Hepatocyte (in vitro differentiated cells): ENCODE results near the gene SPRN. TPM values are rescaled to one million over a fixed set of nuclear protein-coding genes. Genes with fewer than 3 reads are reported as not detected.
A peak's percentile ranks its signal among the peaks of the same experiment; 100 is the strongest.

Source experiments
- DNase-seq: peaks from one replicate; pipeline ENCODE4 v3.0.0-alpha.2; 2016; ENCODE audit warnings: low spot score
- H2AFZ ChIP-seq: fragments of 200-600 bp; sonication (generic); 2 replicates; pipeline ENCODE4 v1.6.0; 2016; ENCODE audit warnings: antibody characterized with exemption, mild to moderate bottlenecking
- H3K27ac ChIP-seq: fragments of 200-600 bp; sonication (generic); 2 replicates; pipeline ENCODE4 v1.5.1; 2016; ENCODE audit warnings: mild to moderate bottlenecking
- H3K27me3 ChIP-seq: fragments of 200-600 bp; sonication (generic); 2 replicates; pipeline ENCODE4 v1.6.1; 2016
- H3K36me3 ChIP-seq: fragments of 200-600 bp; sonication (generic); replicated peaks from 2 replicates; pipeline ENCODE4 v1.5.1; 2016; ENCODE audit warnings: low read depth; ENCODE audit not compliant: insufficient read depth
- H3K4me1 ChIP-seq: fragments of 200-600 bp; sonication (generic); 2 replicates; pipeline ENCODE4 v1.5.1; 2016; ENCODE audit warnings: mild to moderate bottlenecking, moderate library complexity; ENCODE audit not compliant: insufficient read depth
- H3K4me2 ChIP-seq: fragments of 200-600 bp; sonication (generic); 2 replicates; pipeline ENCODE4 v1.6.0; 2016
- H3K4me3 ChIP-seq: fragments of 200-600 bp; sonication (generic); 2 replicates; pipeline ENCODE4 v1.5.1; 2016; ENCODE audit warnings: mild to moderate bottlenecking
- H3K79me2 ChIP-seq: fragments of 200-600 bp; sonication (generic); 2 replicates; pipeline ENCODE4 v1.6.0; 2017; ENCODE audit warnings: mild to moderate bottlenecking
- H3K9me2 ChIP-seq: fragments of 200-600 bp; sonication (generic); replicated peaks from 2 replicates; pipeline ENCODE4 v1.6.0; 2017; ENCODE audit warnings: mild to moderate bottlenecking; ENCODE audit not compliant: insufficient read depth
- H3K9me3 ChIP-seq: fragments of 200-600 bp; sonication (generic); 2 replicates; pipeline ENCODE4 v1.5.1; 2016; ENCODE audit warnings: low read depth, mild to moderate bottlenecking
- H4K20me1 ChIP-seq: fragments of 200-600 bp; sonication (generic); 2 replicates; pipeline ENCODE4 v1.6.0; 2016; ENCODE audit warnings: mild to moderate bottlenecking; ENCODE audit not compliant: insufficient read depth, poor library complexity, severe bottlenecking
- EZH2 ChIP-seq: fragments of 200-600 bp; sonication (generic); IDR thresholded peaks from 2 replicates; pipeline ENCODE4 v1.6.1; 2016; ENCODE audit warnings: antibody characterized with exemption, mild to moderate bottlenecking, borderline replicate concordance
- EZH2phosphoT487 ChIP-seq: fragments of 200-600 bp; sonication (generic); IDR thresholded peaks from one replicate; pipeline ENCODE4 v1.6.1; 2018; ENCODE audit warnings: antibody characterized with exemption, mild to moderate bottlenecking, low read depth, moderate library complexity; ENCODE audit not compliant: unreplicated experiment, severe bottlenecking
- WGBS: methylation state at CpG from one replicate; pipeline ENCODE4 v1.1.6; 2016; ENCODE audit warnings: low lambda C conversion rate; ENCODE audit errors: missing lambda C conversion rate; 5-methylcytosine and 5-hydroxymethylcytosine counted together
- microRNA-seq: library from miRNA; unstranded; fragments of <30 nt; microRNA quantifications from one replicate; pipeline ENCODE4, GENCODE V29; 2017
- polyA plus RNA-seq: library from polyadenylated mRNA; unstranded; fragments of >200 nt; fragmentation: Nextera tagmentation; extraction: Ambion mirVana; gene quantifications from 2 replicates; pipeline ENCODE4 v1.2.1, GENCODE V29; 2016
- small RNA-seq: library from RNA; depleted of rRNA; stranded (forward); fragments of <200 nt; gene quantifications from one replicate; pipeline ENCODE3, GENCODE V24; 2014
- total RNA-seq: library from RNA; depleted of rRNA; stranded (reverse); fragments of >200 nt; gene quantifications from 2 replicates; pipeline ENCODE4 v1.2.3, GENCODE V29; 2014
- TF ChIP-seq, protein P1 (sequence below): fragments of 200-600 bp; sonication (generic); IDR thresholded peaks from 2 replicates; pipeline ENCODE4 v1.5.1; 2016; ENCODE audit warnings: antibody characterized with exemption, mild to moderate bottlenecking; ENCODE audit not compliant: poor library complexity

The SPRN gene
- total and polyA plus RNA-seq, 2 experiments from 2014 or later = 0.97 to 2.7 TPM

DNA sequence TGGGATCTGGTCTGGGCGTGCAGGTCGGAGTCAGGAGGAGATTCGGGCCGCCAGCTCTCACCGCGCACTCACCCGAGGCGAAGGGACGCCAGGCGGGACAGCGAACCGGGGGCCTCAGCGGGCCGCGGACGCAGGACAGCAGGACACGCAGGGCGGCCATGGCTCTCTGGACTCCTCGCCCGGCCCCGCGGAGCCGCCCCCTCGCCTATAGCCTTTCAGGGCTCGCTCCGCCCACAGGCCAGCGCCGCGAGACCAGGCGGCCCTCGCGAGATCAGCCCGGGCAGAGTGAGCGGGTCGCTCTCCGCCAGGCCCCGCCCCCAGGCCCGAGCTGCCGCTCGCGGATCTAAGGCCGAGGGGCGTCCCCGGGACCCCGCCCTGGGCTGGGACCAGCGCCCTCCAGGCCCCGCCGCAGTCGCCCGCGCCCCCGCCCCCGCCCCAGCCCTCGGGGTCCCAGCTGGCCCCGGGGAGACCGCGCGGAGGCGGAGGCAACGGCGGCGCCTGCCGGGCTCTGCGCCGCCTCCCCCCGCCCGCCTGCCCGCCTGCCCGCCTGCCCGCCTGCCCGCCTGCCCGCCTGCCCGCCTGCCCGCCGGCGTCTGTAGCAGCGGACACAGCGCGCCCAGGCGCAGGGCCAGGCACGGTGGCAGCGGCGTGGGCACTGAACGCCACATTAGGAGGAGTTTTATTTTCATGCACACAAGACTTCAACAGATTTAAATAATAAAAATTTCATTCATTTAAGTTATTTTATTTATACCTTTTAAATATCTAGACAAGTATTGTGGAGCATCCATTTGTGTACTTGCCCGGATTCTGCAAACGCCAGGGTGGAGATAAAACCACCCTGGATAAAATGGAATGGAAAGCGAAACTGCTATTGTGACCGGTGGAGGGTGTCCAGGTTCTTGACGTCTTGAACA, 51.0 kb downstream of the SPRN start, which contains the start of gene ECHS1:
TSS of gene ECHS1 (minus strand) at position 181 of the 917 bp plus-strand sequence. CDS start at position 160, 21 bp downstream.
- Histone ChIP-seq H2AFZ (peak within 1 kb of the TSS; percentile 27), H4K20me1 (no peaks in the 10 kb centered on the region)
- TF ChIP-seq EZH2phosphoT487 (no peak), EZH2 (no peak)
- TF ChIP-seq, protein P1, sequence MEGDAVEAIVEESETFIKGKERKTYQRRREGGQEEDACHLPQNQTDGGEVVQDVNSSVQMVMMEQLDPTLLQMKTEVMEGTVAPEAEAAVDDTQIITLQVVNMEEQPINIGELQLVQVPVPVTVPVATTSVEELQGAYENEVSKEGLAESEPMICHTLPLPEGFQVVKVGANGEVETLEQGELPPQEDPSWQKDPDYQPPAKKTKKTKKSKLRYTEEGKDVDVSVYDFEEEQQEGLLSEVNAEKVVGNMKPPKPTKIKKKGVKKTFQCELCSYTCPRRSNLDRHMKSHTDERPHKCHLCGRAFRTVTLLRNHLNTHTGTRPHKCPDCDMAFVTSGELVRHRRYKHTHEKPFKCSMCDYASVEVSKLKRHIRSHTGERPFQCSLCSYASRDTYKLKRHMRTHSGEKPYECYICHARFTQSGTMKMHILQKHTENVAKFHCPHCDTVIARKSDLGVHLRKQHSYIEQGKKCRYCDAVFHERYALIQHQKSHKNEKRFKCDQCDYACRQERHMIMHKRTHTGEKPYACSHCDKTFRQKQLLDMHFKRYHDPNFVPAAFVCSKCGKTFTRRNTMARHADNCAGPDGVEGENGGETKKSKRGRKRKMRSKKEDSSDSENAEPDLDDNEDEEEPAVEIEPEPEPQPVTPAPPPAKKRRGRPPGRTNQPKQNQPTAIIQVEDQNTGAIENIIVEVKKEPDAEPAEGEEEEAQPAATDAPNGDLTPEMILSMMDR = no peak

DNA sequence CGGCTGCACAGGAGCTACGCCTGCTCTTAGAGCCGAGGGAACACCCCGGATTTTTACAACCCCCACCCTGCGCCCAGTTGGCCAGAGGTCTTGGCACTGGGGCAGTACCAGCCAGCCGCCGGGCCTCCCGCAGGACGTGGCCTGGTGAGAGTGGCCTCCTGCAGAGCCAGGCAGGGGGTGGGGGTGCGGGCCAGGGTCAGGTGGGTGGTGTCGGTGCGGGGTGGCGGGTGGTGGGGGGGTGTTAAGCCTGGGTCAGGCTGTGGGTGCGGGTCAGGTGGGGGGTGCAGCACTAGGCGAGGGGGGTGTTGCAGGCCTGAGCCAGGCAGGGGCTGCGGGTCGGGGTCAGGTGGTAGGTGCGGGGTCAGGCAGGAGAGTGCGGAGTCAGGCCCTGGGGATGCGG, 51.9 kb downstream of the SPRN start:
- Histone ChIP-seq H3K4me2 (peak overlapping the region; percentile 90), H3K9me2 (no peaks in the 10 kb centered on the region), H4K20me1 (no peaks in the 10 kb centered on the region), H3K4me3 (no peak overlapping the region), H3K27me3 (no peaks in the 10 kb centered on the region), H3K4me1 (no peaks in the 10 kb centered on the region), H3K27ac (no peak overlapping the region), H3K36me3 (no peaks in the 10 kb centered on the region), H3K79me2 (peaks cover 9% of the 10 kb centered on the region), H2AFZ (no peak overlapping the region), H3K9me3 (no peaks in the 10 kb centered on the region)
- 89% methylated on average over 8 of the region's 20 CpGs for WGBS
- DNase-seq = no peak
- TF ChIP-seq EZH2 = no peak
- TF ChIP-seq, protein P1 = no peak
- TF ChIP-seq EZH2phosphoT487 = no peak

More for the DNA sequence above, 51.0 kb downstream of the SPRN start, which contains the start of gene ECHS1:
- 8% methylated on average over 39 of the region's 89 CpGs for WGBS
- Histone ChIP-seq H3K4me3 (peak within 1 kb of the TSS; percentile 88), H3K9me2 (no peaks in the 10 kb centered on the region), H3K4me2 (peak within 1 kb of the TSS; percentile 90), H3K79me2 (peaks cover 9% of the 10 kb centered on the region), H3K4me1 (peaks cover 7% of the 10 kb centered on the region), H3K27ac (peak within 1 kb of the TSS; percentile 50), H3K36me3 (no peaks in the 10 kb centered on the region), H3K9me3 (no peaks in the 10 kb centered on the region), H3K27me3 (no peaks in the 10 kb centered on the region)
- DNase-seq = peak; percentile 98

Small RNA genes within 50 kb of the gene (microRNA-seq; reads per million reads assigned to microRNA genes)
- 2.2 reads per million for gene MIR3944

Small RNA genes within 50 kb of the gene (small RNA-seq; reads per million reads assigned to genes)
- not detected for gene AL360181.4
- not detected for gene MIR3944

Other genes starting within 250 kb of the SPRN start
- not detected in 2 replicates for gene UTF1, start 194.4 kb downstream of the SPRN start, total RNA-seq
- gene UTF1, start 194.4 kb downstream of the SPRN start, polyA plus RNA-seq = not detected in 2 replicates
- not detected in 2 replicates for gene VENTX, start 186.8 kb downstream of the SPRN start, total RNA-seq
- not detected in 2 replicates for gene VENTX, start 186.8 kb downstream of the SPRN start, polyA plus RNA-seq
- 1.9 and 5.1 TPM in 2 replicates for gene ADAM8, start 147.8 kb downstream of the SPRN start, total RNA-seq
- 3.0 and 5.4 TPM in 2 replicates for gene ADAM8, start 147.8 kb downstream of the SPRN start, polyA plus RNA-seq
- gene TUBGCP2, start 115.8 kb downstream of the SPRN start, total RNA-seq = 39.9 and 44.8 TPM in 2 replicates
- 51.5 and 54.7 TPM in 2 replicates for gene TUBGCP2, start 115.8 kb downstream of the SPRN start, polyA plus RNA-seq
- gene ZNF511, start 115.7 kb downstream of the SPRN start, total RNA-seq = 26.1 and 36.9 TPM in 2 replicates
- 48.5 and 56.9 TPM in 2 replicates for gene ZNF511, start 115.7 kb downstream of the SPRN start, polyA plus RNA-seq
- 2.3 TPM in 1 of 2 replicates, not detected in the other for gene CALY, start 87.7 kb downstream of the SPRN start, total RNA-seq
- 3.1 and 3.7 TPM in 2 replicates for gene CALY, start 87.7 kb downstream of the SPRN start, polyA plus RNA-seq
- 146 and 156 TPM in 2 replicates for gene PRAP1, start 77.3 kb downstream of the SPRN start, total RNA-seq
- 178 and 324 TPM in 2 replicates for gene PRAP1, start 77.3 kb downstream of the SPRN start, polyA plus RNA-seq
- 17.3 and 34.6 TPM in 2 replicates for gene FUOM, start 66.6 kb downstream of the SPRN start, total RNA-seq
- gene FUOM, start 66.6 kb downstream of the SPRN start, polyA plus RNA-seq = 31.1 and 35.0 TPM in 2 replicates
- gene ECHS1, start 51.3 kb downstream of the SPRN start, total RNA-seq = 146 TPM in 2 replicates
- 167 and 204 TPM in 2 replicates for gene ECHS1, start 51.3 kb downstream of the SPRN start, polyA plus RNA-seq
- gene PAOX, start 45.4 kb downstream of the SPRN start, total RNA-seq = 11.5 and 12.7 TPM in 2 replicates
- 19.6 and 27.6 TPM in 2 replicates for gene PAOX, start 45.4 kb downstream of the SPRN start, polyA plus RNA-seq
- gene MTG1, start 30.5 kb downstream of the SPRN start, total RNA-seq = 53.2 and 57.0 TPM in 2 replicates
- 154 and 180 TPM in 2 replicates for gene MTG1, start 30.5 kb downstream of the SPRN start, polyA plus RNA-seq
- 0.16 and 1.00 TPM in 2 replicates for gene SCART1, start 29.3 kb upstream of the SPRN start, total RNA-seq
- 0.22 and 0.63 TPM in 2 replicates for gene SCART1, start 29.3 kb upstream of the SPRN start, polyA plus RNA-seq
- 0.43 TPM in 1 of 2 replicates, not detected in the other for gene CYP2E1, start 102.7 kb upstream of the SPRN start, total RNA-seq
- gene CYP2E1, start 102.7 kb upstream of the SPRN start, polyA plus RNA-seq = 0.47 TPM in 1 of 2 replicates, not detected in the other
- gene SYCE1, start 141.0 kb upstream of the SPRN start, total RNA-seq = not detected in 2 replicates
- 0.12 and 0.33 TPM in 2 replicates for gene SYCE1, start 141.0 kb upstream of the SPRN start, polyA plus RNA-seq
- gene FRG2B, start 202.2 kb upstream of the SPRN start, total RNA-seq = not detected in 2 replicates
- gene FRG2B, start 202.2 kb upstream of the SPRN start, polyA plus RNA-seq = not detected in 2 replicates